ENCODE data around the gene PCDH9. TPM values are rescaled to one million over a fixed set of nuclear protein-coding genes. Genes with fewer than 3 reads are reported as not detected.

The PCDH9 gene
- total and polyA plus RNA-seq, 2 experiments from 2014 or later, result 0.31 to 0.52 TPM

GRCh38 chr13:66937423-66937822 is 292.7 kb downstream of the PCDH9 start:
- no peaks in the 10 kb centered on the region for H3F3A ChIP-seq (replicated peaks; ENCODE audit: low read depth)
- ATAC-seq, result no peak
- no peaks in the 10 kb centered on the region for H3K4me1 Mint-ChIP-seq
- TF ChIP-seq ZNF114 (CRISPR knock-in tag; IDR thresholded peaks at IDR 0.05) (no peak), CREB1 (CRISPR knock-in tag; IDR thresholded peaks at IDR 0.05; ENCODE audit: low read depth) (no peak), ZNF462 (CRISPR knock-in tag; IDR thresholded peaks at IDR 0.05) (no peak), JUNB (IDR thresholded peaks at IDR 0.05; ENCODE audit: unreplicated experiment) (no peak), REST (IDR thresholded peaks at IDR 0.05; ENCODE audit: unreplicated experiment) (no peak), EZH2phosphoT487 (IDR thresholded peaks at IDR 0.05; ENCODE audit: unreplicated experiment) (no peak), STAT1 (IDR thresholded peaks at IDR 0.05; ENCODE audit: unreplicated experiment) (no peak), POLR2AphosphoS5 (IDR thresholded peaks at IDR 0.05; ENCODE audit: low read depth) (no peak), NANOG (IDR thresholded peaks at IDR 0.05; ENCODE audit: borderline replicate concordance) (no peak), EZH2 (IDR thresholded peaks at IDR 0.05; ENCODE audit: low read depth, unreplicated experiment) (no peak), ZNF331 (CRISPR knock-in tag; IDR thresholded peaks at IDR 0.05; ENCODE audit: low read depth) (no peak), CTCF (conservative IDR thresholded peaks at IDR 0.05; ENCODE audit: low read depth in 2 of 2) (no peak), ETS1 (IDR thresholded peaks at IDR 0.05) (no peak)
- H3K79me2 ChIP-seq (replicated peaks; ENCODE audit: insufficient read depth), result no peaks in the 10 kb centered on the region
- no peak overlapping the region for H3K27ac ChIP-seq (ENCODE audit: low read depth)
- H3K4me1 ChIP-seq (ENCODE audit: insufficient read depth), result no peaks in the 10 kb centered on the region
- H3K4me3 ChIP-seq, result no peak overlapping the region
- no peak overlapping the region for H3K4me2 ChIP-seq
- H3K9me3 Mint-ChIP-seq, result no peaks in the 10 kb centered on the region
- H3K27ac Mint-ChIP-seq, result no peak overlapping the region
- H2AFZ ChIP-seq, result no peak overlapping the region
- no peaks in the 10 kb centered on the region for H3K9me2 ChIP-seq (ENCODE audit: insufficient read depth)
- H3K4me3 Mint-ChIP-seq, result no peak overlapping the region
- H3K36me3 Mint-ChIP-seq (ENCODE audit: low read depth), result no peaks in the 10 kb centered on the region
- H3K36me3 ChIP-seq (ENCODE audit: insufficient read depth), result no peaks in the 10 kb centered on the region
- no peaks in the 10 kb centered on the region for H3K27me3 Mint-ChIP-seq (ENCODE audit: insufficient read depth, low read depth, poor library complexity)
- H4K20me1 ChIP-seq (replicated peaks; ENCODE audit: insufficient read depth), result no peaks in the 10 kb centered on the region
- no peaks in the 10 kb centered on the region for H3K27me3 ChIP-seq (ENCODE audit: insufficient read depth)
- no peak for DNase-seq (ENCODE audit: low spot score)

All from GM23338 (cell line).